Activated CD8-positive, alpha-beta memory T cell treated with anti-CD3 and anti-CD28 coated beads, Interleukin-2, amount 50 U/mL, for 1 hour (primary cell): ENCODE measurements around the gene ARMC9.
"Not testable (repeated sequence)": the region's sequence is repeated elsewhere in the genome, so short reads cannot be mapped to it uniquely, and the experiment has no call there.

ENCODE experiments used
- DNase-seq: peaks from one replicate; pipeline ENCODE4 v3.0.0-alpha.2; 2020; ENCODE audit errors: extremely low read depth

Gene ARMC9, protein sequence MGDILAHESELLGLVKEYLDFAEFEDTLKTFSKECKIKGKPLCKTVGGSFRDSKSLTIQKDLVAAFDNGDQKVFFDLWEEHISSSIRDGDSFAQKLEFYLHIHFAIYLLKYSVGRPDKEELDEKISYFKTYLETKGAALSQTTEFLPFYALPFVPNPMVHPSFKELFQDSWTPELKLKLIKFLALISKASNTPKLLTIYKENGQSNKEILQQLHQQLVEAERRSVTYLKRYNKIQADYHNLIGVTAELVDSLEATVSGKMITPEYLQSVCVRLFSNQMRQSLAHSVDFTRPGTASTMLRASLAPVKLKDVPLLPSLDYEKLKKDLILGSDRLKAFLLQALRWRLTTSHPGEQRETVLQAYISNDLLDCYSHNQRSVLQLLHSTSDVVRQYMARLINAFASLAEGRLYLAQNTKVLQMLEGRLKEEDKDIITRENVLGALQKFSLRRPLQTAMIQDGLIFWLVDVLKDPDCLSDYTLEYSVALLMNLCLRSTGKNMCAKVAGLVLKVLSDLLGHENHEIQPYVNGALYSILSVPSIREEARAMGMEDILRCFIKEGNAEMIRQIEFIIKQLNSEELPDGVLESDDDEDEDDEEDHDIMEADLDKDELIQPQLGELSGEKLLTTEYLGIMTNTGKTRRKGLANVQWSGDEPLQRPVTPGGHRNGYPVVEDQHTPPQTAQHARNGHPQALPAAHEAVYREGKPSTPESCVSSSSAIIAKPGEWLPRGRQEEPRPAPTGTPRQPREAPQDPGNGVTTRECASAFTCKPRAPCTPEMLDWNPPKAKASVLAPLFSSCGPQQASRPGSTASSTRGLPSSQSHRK

DNA sequence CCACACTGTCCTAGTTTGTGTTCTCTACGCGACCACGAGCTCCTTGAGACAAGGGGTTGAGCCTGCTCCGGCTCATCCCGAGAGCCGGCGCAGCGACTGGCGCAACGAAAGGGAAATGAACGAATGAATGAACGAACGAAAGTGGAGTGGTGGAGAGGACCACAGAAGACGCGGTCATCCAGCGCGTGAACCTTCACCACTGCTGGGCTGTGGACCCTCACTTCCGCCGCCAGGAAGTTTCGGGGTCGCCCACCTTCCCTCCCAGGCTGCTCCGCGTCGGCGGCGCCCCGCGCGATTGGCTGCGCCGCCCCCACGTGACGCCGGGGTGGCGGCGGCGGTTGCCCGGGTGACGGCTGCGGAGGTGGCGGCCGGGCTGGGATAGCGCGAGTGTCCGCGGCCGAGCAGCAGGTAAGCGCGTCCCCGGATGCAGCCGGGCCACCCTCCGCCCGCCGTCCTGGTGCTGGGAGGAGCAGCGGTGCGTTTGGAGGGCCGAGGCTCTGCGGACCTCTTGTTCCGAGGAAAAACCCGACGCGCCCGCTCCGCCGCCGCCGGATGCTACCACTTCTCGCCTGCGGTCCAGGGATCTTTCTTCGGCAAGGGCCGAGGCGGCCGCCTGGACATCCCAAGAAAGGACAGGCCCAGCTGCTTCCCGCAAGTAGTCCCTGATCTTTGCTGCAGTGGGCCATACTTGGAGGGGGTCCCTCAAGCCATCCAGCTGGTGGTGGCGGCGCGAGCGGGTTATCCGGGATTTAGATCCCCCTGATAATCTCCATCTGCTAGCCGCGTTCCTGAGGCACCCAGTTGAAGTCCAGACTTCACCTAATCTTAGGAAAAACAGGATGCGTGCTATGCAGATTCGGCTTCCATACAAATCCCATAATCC, at the start of gene ARMC9:
Gene ARMC9 (plus strand): TSS at position 341 of the 883 bp plus-strand sequence. CDS start 7,608 bp downstream, outside the sequence.
- peak; percentile 5 for DNase-seq

DNA sequence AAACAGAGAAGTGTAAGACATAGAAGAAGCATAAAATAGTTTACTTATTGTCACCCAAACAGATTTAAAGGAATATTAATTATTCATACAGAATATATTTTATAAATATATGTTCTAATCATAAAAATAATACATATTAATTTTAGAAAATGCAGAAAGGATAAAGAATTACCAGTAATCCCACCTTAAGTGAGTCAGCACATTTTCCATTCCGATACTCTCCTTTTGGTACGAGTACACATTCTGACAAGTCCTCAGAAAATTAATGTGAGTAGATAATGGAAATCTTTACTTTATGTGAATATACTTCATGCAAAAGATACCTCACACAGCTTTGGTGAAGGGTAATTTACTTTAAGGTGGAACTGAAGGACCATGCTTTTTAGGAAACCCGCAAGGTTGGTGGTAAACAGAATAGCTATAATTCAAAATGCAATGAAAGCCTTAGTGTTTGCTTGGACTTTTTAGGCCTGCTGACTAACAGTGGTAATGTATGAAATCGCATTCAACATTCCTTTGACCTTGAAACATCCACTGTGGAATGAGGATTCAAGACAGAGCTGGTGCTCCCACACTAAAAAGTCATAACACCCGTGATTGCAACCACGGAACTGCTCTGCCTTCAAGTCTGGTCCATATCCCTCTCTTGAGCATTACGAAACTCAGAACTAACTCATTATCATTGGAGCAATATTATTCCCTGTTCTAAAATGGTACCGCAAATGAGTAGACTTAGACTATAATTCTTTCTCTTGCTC, 45.5 kb upstream of the ARMC9 start:
- DNase-seq, result no peak

DNA sequence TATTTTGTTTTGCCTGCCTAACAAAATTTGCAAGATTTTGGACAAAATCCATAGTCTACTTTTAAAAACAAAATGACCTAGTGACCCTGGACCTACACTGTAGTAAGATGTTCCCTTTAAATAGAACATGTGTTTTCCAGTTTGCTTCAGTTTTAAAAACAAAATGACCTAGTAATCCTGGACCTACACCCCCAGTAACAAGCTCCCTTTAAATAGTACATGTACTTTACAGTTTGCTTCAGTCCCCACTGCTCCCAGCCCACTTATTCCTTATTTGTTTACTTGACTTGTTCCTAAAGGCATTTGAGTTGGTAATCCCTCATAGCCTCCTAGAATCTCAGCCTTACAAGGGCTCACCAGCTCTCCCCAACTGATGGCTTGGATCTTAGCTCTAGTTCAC, 39.1 kb upstream of the ARMC9 start:
- DNase-seq, result no peak

DNA sequence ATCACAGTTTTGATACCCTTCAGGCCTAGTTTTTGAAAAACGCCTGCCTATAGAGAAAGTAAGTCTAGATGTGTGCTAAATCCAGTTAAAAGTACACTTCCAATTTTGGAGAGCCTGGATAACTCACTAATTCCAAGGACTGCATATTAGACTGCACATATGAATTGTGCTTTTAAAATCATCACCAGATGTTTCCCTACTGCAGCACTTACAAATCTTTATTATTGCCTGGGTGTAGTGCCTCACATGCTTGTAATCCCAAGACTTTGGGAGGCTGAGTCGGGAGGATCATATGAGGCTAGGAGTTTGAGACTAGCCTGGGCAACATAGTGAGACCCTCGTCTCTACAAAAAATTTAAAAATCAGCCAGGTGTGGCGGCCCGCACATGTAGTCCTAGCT, 37.7 kb upstream of the ARMC9 start:
- no peak for DNase-seq

DNA sequence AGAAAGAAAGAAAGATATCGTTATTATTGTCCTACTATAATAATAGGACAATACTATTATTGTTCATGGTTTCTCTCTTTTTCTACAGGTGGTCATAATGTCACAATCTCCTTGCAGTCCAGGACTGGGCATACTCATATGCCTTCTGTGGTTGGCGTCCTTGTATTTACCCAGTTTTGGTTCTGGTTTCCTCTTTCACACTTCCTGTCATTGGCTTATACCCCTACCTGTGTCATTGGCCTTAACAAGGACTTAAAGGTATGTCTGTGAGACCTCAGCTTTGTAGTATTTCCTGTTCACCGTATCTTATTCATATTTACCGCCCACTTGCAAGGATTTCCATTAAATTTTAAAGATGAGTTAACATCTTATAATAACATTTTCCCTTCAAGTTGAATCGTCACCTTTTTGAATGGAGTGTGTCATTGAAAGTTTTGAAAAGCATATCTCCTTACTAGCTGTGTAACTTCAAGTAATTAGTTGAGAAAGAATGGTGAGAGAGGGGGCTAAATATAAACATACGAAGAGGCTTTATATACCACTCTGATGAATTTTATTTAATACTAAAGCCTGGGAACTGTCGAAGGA, 37.1 kb upstream of the ARMC9 start:
- DNase-seq, result no peak

DNA sequence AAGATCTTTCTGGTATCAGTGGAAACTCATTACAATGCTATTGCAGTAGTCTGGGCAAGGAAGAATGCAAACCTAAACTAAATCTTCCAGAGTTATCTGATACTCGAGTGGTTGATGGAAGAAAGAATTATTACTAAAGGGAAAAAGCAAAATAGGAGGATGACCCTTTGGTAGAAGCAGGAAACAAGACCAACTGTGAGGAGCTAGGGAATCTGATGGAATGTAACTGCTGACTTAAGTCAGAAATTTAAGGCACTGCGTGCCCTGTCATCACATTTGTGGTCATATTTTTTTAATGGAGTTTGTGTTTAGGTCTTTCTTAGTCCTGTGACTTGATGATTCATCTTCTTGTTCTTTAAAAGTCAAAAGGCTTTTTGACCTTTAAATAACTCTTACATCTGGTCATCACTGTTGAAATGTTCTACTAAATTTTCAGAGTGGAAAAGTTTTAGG, 36.5 kb upstream of the ARMC9 start:
- no peak for DNase-seq

DNA sequence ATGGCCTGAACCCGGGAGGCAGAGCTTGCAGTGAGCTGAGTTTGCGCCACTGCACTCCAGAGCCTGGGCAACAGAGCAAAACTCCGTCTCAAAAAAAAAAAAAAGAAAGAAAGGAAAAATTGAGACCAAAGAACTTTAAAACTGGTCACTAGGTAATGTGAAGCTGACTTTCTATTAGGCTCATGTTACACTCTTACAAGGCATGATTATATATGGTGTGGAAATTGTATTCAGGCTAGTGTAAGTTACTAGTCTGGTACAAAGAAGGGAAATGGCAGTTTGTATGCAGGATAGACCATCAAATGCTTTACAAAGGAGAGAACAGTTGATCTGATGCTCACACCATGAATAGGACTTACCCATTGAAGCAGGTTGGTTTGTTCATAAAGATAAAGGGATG, 35.4 kb upstream of the ARMC9 start:
- no peak for DNase-seq

DNA sequence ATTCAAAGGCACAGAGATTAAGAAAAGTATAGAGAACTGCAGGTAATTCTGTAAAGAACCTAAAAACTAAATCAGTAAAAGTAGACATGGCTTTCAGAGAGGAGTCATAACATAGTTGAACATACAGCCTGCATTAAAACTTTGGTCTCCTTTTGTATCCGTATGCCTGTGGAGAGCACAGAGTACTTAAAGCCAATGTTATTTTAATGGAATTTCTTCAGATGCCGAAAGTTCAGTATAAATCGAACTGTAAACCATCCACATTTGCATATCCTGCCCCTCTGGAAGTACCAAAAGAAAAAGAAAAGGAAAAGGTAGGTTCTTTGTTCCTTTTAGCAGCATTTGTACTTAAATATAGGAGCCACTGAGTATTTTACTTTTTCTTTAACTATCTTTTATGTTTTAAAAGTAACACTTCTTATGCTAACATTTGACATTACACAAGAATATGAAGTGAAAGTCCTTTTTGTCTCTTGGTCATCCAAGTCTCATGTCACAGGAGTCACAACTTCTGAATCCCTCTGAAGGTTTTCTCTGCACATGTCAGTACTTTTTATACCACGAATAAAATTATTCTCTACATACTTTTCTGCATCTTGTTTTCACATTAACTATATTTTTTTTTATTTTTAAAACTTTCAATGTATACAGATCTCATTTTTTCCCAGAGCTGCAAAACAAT, 34.9 kb upstream of the ARMC9 start:
- DNase-seq, result no peak

DNA sequence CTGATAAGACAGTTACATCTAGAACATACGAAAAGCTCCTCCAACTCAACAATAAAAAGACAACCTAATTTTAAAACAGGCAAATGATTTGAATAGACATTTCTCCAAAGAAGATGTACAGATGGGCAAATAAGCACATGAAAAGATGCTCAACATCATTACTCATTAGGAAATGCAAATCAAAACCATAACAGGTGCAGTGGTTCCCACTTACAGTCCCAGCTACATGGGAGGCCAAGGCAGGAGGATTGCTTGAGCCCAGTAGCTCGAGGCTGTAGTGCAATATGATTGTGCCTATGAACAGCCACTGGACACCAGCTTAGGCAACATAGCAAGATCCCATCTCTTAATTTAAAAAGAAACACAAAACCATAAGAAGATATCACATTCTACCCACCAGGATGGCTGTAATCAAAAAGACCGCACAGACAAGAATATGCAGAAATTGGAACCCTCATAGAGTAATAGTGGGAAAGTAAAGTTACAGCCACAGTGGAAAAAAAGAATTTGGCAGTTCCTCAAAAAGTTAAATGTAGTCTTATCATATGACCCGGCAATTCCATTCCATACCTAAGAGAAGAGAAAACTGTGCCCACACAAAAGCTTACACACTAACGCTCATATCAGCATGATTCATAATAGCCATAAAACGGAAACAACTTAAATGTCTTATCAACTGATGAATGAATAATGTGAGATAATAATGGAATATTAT, 30.5 kb upstream of the ARMC9 start:
- no peak for DNase-seq

DNA sequence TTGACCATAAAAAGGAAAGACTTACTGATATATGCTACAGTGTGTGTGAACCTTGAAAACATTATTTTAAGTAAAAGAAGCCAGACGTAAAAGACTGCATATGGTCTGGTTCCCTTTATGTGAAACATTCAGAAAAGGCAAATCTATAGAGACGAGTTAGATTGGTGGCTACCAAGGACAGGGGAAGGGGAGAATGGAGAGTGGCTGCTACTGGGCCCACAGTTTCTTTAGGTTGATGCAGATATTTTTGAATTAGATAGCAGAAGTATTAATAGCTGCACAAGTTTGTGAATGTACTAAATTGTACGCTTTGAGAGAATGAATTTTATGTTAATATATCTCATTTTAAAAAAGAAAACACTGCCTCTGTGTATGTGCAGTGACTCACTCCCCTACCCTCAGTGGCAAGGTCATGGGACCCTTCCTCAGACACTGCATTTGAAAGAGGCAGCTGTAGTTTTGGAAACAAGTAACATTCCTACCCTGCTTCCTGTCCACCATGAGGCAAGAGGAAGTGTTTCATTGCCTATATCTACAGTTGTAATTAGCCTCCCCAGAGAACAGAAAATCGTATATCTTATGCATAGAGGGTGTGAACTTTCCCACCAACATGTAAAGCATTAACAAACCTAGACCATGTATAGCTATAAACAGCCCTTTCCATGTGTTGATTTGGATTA, 29.8 kb upstream of the ARMC9 start:
- DNase-seq, result no peak

DNA sequence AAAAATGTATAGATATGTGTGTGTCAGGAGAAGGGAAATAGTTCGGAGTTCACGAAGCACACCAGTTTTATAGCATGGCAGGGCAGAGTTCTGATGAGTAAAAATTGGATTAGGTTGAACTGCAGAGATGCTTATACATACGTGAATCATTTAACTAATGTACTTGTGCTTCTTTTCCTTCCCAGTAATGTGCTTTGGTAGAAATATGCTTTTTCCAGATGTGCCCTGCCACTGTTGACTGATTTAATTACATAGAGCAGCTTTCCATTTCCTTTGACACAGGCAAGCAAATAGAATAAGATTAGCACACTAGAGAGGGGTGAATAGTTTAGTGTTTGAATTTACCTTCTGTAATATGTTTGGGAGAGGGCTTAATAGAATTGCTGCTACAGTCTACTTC, 28.9 kb upstream of the ARMC9 start:
- DNase-seq, result no peak

DNA sequence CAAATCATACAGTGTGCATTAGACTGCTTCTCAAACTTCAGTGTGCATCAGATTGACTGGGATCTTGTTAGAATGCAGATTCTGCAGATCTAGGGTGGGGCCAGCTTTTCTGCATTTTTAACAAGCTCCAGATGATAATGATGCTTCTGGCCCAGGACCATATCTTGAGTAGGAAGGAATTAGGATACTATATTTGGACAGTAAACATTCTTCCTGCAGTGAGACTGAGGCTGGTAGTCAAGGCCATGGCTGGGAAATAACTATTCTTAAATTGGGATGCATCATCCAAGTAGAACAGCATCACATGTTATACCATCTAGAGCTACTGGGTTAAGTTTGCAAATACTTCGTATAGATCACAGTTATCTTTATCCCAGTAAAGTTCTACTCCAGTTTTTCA, 28.4 kb upstream of the ARMC9 start:
- DNase-seq, result no peak

DNA sequence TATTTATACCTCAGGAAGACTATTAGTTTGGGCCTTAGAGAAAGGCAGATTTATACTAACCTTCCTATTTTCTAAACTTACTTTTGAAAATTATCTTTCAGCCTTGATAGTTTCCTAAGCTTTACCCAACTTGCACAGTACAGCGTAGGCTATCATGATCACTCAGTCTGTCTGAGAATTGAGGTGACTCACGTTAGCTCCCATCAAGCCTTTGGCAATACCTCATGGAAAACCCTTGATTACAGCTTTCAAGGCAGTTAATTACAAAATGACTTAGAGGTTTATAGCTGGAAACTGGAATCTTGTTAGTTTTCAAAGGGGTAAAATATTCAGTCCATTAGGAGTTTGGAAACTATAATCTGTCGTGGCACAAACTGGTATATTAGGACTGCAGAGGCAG, 26.4 kb upstream of the ARMC9 start:
- DNase-seq, result no peak

DNA sequence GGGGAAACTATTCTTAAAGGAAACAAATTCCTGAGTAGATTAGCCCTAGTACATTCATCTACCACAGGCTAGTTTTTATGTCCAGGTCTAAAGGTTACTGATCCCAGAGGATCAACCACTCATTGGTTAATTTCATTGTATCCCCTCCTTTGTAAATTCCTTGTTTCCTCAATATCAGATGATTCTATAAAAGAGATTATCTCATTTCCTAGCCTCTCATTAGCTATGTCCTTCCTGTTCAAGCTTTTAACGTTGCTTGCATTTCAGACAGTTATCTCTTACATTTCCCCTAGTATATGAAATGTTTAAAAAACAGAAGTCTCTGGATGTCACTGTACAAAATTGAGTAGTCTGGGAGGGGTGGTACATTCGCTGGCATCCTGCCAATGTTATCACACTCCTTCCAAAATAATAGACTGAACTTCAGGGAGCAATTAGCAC, 24.2 kb upstream of the ARMC9 start:
- no peak for DNase-seq

DNA sequence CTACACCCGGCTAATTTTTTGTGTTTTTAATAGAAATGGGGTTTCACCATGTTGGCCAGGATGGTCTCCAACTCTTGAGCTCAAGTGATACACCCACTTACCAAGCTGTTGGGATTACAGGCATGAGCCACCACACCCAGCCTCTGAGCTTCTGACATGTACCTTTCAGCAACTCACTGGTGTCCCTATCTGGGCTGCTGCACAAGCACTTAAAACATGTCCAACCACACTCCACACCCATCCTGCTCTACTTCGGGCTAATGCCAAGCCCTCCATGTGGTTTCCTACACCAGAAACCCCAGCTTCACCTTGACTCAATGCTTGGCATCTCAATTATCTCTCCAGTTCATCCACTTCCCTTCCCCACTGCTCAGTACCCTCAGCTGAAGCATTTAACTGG, 22.4 kb upstream of the ARMC9 start:
- DNase-seq, result no peak

DNA sequence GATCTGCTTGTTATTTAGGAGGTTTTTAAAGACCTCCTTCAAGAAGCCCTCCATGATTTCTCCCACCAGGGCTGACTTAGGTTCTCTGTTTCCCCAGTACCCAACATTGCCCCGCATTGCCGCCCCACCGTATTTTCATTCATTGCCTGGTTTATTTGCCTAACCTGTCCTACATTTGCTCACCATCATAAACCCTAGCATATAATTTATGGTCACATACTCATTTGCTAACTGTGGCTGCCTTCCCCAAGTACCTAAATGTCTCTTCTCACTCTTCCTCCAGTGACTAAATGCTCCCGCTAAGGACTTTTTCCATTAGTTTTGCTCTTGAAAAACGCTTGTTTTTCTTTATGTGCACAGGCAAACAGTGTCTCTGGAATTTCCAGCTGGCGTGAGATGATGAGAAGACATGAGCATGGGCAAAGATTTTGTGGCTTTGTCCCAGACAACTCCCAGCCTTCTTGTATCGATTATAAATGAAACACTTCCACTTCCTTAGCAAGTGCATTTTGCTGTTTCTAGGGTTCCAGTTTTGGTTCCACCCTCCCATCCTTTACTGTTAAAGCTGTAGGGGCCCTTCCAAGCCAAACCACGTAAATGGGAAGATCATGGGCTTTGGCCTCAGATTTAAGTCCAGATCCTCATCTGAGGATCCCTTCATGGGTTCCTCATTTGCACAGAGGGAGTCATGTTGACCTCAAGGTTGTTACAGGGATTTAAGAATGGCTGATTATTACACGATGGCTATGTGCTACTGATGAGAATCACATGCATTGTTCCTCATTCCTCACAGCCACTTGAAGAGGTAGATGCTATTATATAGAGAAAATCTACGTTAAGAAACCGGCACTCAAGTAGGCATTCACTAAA, 21.0 kb upstream of the ARMC9 start:
- DNase-seq, result no peak

DNA sequence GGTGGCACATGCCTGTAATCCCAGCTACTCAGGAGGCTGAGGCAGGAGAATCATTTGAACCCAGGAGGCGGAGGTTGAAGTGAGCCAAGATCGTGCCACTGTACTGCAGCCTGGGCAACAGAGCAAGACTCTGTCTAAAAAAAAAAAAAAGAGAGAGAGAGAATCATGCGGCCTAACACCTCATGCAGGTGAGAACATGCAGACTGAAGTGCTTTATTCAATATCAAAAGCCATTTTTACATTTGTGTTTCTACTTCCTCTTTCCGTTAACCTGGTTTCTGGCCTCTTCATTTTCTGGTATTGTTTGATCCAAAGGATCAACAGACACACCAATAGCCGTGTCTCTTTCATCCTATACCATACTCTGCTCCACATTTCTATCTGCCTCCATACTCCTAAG, 19.6 kb upstream of the ARMC9 start:
- not testable (repeated sequence) for DNase-seq
